Natural killer cell (primary cell): Measurements from ENCODE around the gene LNX1. TPM values are rescaled to one million over a fixed set of nuclear protein-coding genes. Genes with fewer than 3 reads are reported as not detected.

Experiments
- ATAC-seq, 3 donors: fragments of 150-1000 bp in 2 of 3; fragments of 200-7000 bp in 1 of 3; cut with Tn5 transposase; 1 replicate in 1 of 3; 2 replicates in 2 of 3; pipeline ENCODE4 v1.10.0; 2021; ENCODE audit warnings: mild to moderate bottlenecking in 2 of 3, moderate library complexity in 2 of 3
- DNase-seq, 2 donors: peaks; one replicate each; pipeline versions ENCODE4 v3.0.0 to v3.0.0-alpha.2; 2013 to 2021; ENCODE audit warnings: mixed read lengths in 1 of 2
- H3K27ac ChIP-seq: one replicate; pipeline ENCODE4 v1.5.1; 2013; ENCODE audit warnings: mild to moderate bottlenecking, low read length
- H3K27me3 ChIP-seq: one replicate; pipeline ENCODE4 v1.6.1; 2013; ENCODE audit warnings: low read length; ENCODE audit not compliant: control insufficient read depth, insufficient read depth
- H3K36me3 ChIP-seq: one replicate; pipeline ENCODE4 v1.6.1; 2013; ENCODE audit warnings: low read length; ENCODE audit not compliant: control insufficient read depth, insufficient read depth
- H3K4me1 ChIP-seq: one replicate; pipeline ENCODE4 v1.6.1; 2013; ENCODE audit warnings: low read length; ENCODE audit not compliant: control insufficient read depth, insufficient read depth
- H3K4me3 ChIP-seq: one replicate; pipeline ENCODE4 v1.5.1; 2013; ENCODE audit warnings: low read length
- H3K9me3 ChIP-seq: one replicate; pipeline ENCODE4 v1.6.1; 2013; ENCODE audit warnings: low read length; ENCODE audit not compliant: control insufficient read depth, insufficient read depth
- H3K27ac Mint-ChIP-seq, 2 donors: one replicate each; pipeline ENCODE4 v1.8.0; 2022; ENCODE audit warnings: mild to moderate bottlenecking in 2 of 2, mixed read lengths in 2 of 2, moderate library complexity in 1 of 2
- H3K27me3 Mint-ChIP-seq, 2 donors: one replicate each; pipeline ENCODE4 v1.8.0; 2022; ENCODE audit warnings: low read depth in 2 of 2, mixed read lengths in 2 of 2
- H3K36me3 Mint-ChIP-seq: one replicate; pipeline ENCODE4 v1.8.0; 2022; ENCODE audit warnings: mixed read lengths
- H3K4me1 Mint-ChIP-seq, 2 donors: one replicate each; pipeline ENCODE4 v1.8.0; 2022; ENCODE audit warnings: mixed read lengths in 2 of 2
- H3K4me3 Mint-ChIP-seq: one replicate; pipeline ENCODE4 v1.8.0; 2022; ENCODE audit warnings: mild to moderate bottlenecking, moderate library complexity, mixed read lengths
- H3K9me3 Mint-ChIP-seq, 2 donors: one replicate each; pipeline ENCODE4 v1.8.0; 2022; ENCODE audit warnings: mixed read lengths in 2 of 2
- WGBS: methylation state at CpG from one replicate; pipeline ENCODE4 v1.1.7; 2013; ENCODE audit warnings: missing lambda C conversion rate; ENCODE audit not compliant: insufficient coverage; 5-methylcytosine and 5-hydroxymethylcytosine counted together
- intact Hi-C: fragments of 100-400 bp; cut with micrococcal nuclease; formaldehyde crosslinking; loops from one replicate; pipeline ENCODE4 v1.14.2; 2022
- total RNA-seq, 4 donors: library from RNA; stranded (reverse); fragments of 120-200 nt in 1 of 4; gene quantifications; one replicate each; pipeline versions ENCODE4 v1.2.3 to v1.2.4, GENCODE V29; 2013 to 2022
- TF ChIP-seq, protein P1 (sequence below): fragments of 200-600 bp; IDR thresholded peaks from one replicate; pipeline ENCODE4 v1.8.0; 2022; ENCODE audit warnings: antibody characterized with exemption

The LNX1 gene
- total RNA-seq, 3 donors from 2014 or later (not counting 1 experiment from before 2014, with no cell fraction given): not detected

DNA sequence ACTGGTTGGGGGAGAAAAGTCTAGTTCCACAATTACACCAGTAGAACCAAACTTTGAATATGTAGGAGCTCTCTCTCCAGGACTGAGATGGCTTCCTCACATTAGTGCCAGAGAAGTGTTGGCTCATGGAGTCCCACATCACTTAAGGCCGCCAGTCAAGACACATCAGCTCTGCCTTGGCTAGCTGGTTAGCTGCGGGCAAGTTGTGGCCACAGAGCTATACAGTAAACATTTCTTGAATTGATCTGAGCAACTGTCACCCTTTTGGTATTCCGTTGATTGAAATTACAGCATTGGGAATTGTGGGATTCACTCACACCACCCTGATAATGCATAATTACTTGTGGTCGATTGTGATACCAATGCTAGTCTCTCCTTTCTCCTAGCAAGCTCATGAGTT lies 76.2 kb downstream of the LNX1 start:
- Mint-ChIP-seq H3K27ac (no peak overlapping the region), H3K4me1 (no peaks in the 10 kb centered on the region), H3K9me3 (no peaks in the 10 kb centered on the region), H3K36me3 (no peaks in the 10 kb centered on the region), H3K27me3 (no peaks in the 10 kb centered on the region), H3K4me3 (no peak overlapping the region)
- intact Hi-C loops: no loop called here
- ATAC-seq: no peak
- Histone ChIP-seq H3K4me3 (no peak overlapping the region), H3K36me3 (no peaks in the 10 kb centered on the region), H3K27me3 (no peaks in the 10 kb centered on the region), H3K27ac (no peak overlapping the region), H3K9me3 (no peaks in the 10 kb centered on the region), H3K4me1 (no peaks in the 10 kb centered on the region)
- no peak for DNase-seq
- TF ChIP-seq, protein P1, sequence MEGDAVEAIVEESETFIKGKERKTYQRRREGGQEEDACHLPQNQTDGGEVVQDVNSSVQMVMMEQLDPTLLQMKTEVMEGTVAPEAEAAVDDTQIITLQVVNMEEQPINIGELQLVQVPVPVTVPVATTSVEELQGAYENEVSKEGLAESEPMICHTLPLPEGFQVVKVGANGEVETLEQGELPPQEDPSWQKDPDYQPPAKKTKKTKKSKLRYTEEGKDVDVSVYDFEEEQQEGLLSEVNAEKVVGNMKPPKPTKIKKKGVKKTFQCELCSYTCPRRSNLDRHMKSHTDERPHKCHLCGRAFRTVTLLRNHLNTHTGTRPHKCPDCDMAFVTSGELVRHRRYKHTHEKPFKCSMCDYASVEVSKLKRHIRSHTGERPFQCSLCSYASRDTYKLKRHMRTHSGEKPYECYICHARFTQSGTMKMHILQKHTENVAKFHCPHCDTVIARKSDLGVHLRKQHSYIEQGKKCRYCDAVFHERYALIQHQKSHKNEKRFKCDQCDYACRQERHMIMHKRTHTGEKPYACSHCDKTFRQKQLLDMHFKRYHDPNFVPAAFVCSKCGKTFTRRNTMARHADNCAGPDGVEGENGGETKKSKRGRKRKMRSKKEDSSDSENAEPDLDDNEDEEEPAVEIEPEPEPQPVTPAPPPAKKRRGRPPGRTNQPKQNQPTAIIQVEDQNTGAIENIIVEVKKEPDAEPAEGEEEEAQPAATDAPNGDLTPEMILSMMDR: no peak
- WGBS: 97% methylated on average over 4 of the region's 4 CpGs

DNA sequence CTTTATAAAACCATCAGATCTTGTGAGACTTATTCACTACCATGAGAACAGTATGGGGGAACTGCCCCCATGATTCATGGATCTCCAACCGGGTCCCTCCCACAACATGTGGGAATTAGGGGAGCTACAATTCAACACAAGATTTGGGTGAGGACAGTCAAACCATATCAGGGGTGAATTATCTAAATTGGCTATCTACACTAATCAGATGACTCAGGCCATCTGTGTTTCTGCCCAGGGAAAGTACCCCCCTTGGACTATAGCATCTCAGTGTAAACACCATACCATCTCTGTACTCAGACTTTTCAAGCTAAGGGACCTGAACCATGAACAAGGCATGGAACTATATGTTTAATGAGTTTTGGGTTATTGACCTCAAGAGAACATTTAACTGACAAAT lies 76.8 kb downstream of the LNX1 start:
- Histone ChIP-seq H3K27me3 (no peaks in the 10 kb centered on the region), H3K36me3 (no peaks in the 10 kb centered on the region), H3K4me3 (no peak overlapping the region), H3K9me3 (no peaks in the 10 kb centered on the region), H3K4me1 (no peaks in the 10 kb centered on the region), H3K27ac (no peak overlapping the region)
- ATAC-seq: no peak
- Mint-ChIP-seq H3K27me3 (no peaks in the 10 kb centered on the region), H3K27ac (no peak overlapping the region), H3K4me1 (no peaks in the 10 kb centered on the region), H3K4me3 (no peak overlapping the region), H3K36me3 (no peaks in the 10 kb centered on the region), H3K9me3 (no peaks in the 10 kb centered on the region)
- DNase-seq: no peak
- WGBS: 0% methylated on average over 1 of the region's 1 CpG
- TF ChIP-seq, protein P1: no peak
- intact Hi-C loops: no loop called here

DNA sequence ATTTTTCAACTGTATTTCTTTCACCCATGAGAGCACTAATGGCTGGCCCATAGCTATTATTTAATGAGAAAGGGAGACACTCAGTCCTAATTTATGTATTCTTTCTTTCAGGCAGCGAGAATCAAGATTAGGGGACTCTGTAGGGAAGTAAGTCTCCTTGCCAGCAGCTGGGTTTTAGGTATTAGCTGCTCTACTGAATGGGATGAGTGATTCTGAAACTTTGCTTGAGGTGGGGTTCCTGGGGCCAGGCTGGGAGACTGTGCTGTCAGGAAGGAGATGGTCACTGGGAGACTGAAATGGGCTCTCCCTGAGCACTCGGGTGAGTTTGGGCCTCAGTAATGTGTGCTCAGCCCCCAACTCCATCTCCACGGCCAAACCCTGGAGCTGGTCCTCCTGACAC lies 78.7 kb downstream of the LNX1 start:
- H3K27ac ChIP-seq: no peak overlapping the region
- H3K4me1 ChIP-seq: no peaks in the 10 kb centered on the region
- TF ChIP-seq, protein P1: no peak
- no peak for ATAC-seq
- no peaks in the 10 kb centered on the region for H3K27me3 ChIP-seq
- no peak for DNase-seq
- Mint-ChIP-seq H3K9me3 (no peaks in the 10 kb centered on the region), H3K36me3 (no peaks in the 10 kb centered on the region), H3K4me3 (no peak overlapping the region), H3K27ac (no peak overlapping the region), H3K4me1 (no peaks in the 10 kb centered on the region), H3K27me3 (no peaks in the 10 kb centered on the region)
- intact Hi-C loops: no loop called here
- no peaks in the 10 kb centered on the region for H3K36me3 ChIP-seq
- no peaks in the 10 kb centered on the region for H3K9me3 ChIP-seq
- H3K4me3 ChIP-seq: no peak overlapping the region
- WGBS: 28% methylated on average over 3 of the region's 3 CpGs

DNA sequence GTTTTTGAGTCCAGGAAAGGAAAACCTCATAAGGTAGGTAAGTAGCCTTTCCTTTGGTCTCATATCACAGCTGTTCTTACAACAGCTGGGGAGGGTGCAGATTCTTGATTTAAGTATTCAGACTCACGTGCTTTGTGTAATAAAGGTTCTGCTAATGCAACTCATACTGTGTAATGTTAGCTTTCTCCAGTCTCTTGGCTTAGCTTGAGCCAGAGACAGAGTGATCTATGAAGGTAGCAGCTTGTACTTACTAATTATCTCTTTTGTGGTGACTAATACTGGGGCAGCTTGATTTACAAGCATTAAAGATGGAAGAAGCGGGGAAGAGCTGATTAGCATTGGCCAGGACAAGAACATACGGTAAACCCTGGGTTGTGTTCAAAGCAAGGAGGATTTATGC lies 80.3 kb downstream of the LNX1 start:
- Histone ChIP-seq H3K4me1 (no peaks in the 10 kb centered on the region), H3K36me3 (no peaks in the 10 kb centered on the region), H3K9me3 (no peaks in the 10 kb centered on the region), H3K4me3 (no peak overlapping the region), H3K27me3 (no peaks in the 10 kb centered on the region), H3K27ac (no peak overlapping the region)
- no peaks in the 10 kb centered on the region for H3K9me3 Mint-ChIP-seq
- no peak overlapping the region for H3K27ac Mint-ChIP-seq
- DNase-seq (no peak), ATAC-seq (no peak)
- no peaks in the 10 kb centered on the region for H3K36me3 Mint-ChIP-seq
- 27% methylated on average over 3 of the region's 3 CpGs for WGBS
- H3K4me1 Mint-ChIP-seq: no peaks in the 10 kb centered on the region
- no peaks in the 10 kb centered on the region for H3K27me3 Mint-ChIP-seq
- TF ChIP-seq, protein P1: no peak
- H3K4me3 Mint-ChIP-seq: no peak overlapping the region
- intact Hi-C loops: no loop called here
